ENCODE measurements around the gene CCDC102B.

GRCh38 chr18:68915061-68915460 is 117.2 kb downstream of the CCDC102B start:
- TF ChIP-seq POLR2AphosphoS5 (IDR thresholded peaks at IDR 0.05; ENCODE audit: low read depth, low read length) (no peak), SIN3A (IDR thresholded peaks at IDR 0.05; ENCODE audit: borderline replicate concordance, insufficient read depth, low read length) (no peak), REST (IDR thresholded peaks at IDR 0.05; ENCODE audit: insufficient read depth in 1 of 2, low read depth in 2 of 2, low read length in 2 of 2) (no peak), FOXP2 (optimal IDR thresholded peaks at IDR 0.05; ENCODE audit: borderline replicate concordance, extremely low read depth, extremely low read length, insufficient read depth) (no peak), TAF1 (IDR thresholded peaks at IDR 0.05; ENCODE audit: borderline replicate concordance, insufficient read depth, low read length) (no peak)

Measured in PFSK-1 (cell line).